GM18505 (cell line): ENCODE results near the gene PYGM.

Experiments used
- ATAC-seq: cut with Tn5 transposase; IDR thresholded peaks from one replicate; pipeline ENCODE4 v1.9.1; 2021; ENCODE audit not compliant: unreplicated experiment
- POLR2A ChIP-seq: IDR thresholded peaks from 4 replicates; pipeline ENCODE4 v1.6.1; 2011; ENCODE audit warnings: borderline replicate concordance; ENCODE audit not compliant: insufficient read depth, insufficient read length; ENCODE audit errors: extremely low read depth

PYGM gene

DNA sequence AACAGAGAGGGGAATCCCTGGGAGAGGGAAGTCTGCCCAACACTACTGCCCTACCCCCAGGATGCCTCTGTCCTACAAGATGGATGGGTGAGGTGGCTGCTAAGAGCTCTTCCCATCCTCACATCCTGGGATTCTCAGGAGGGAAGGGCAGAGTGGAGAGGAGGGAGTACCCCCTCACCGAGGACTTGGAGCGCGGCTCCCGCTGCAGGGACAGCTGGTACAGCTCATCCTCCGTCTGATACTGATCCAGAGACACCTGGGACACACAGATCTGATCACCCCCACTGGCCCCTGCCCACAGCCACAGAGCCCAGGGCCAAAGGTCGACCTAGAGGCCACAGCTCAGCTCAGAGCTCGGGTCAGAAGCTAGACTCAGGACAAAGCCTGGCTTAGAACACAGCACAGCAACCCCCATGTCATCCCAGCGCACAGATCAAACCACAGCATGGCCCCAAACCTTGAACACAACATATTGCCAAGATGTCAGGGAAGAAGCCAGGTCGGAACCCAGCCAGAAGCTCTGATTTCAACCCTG lies 24.0 kb downstream of the PYGM start:
- TF ChIP-seq POLR2A = no peak
- no peak for ATAC-seq

DNA sequence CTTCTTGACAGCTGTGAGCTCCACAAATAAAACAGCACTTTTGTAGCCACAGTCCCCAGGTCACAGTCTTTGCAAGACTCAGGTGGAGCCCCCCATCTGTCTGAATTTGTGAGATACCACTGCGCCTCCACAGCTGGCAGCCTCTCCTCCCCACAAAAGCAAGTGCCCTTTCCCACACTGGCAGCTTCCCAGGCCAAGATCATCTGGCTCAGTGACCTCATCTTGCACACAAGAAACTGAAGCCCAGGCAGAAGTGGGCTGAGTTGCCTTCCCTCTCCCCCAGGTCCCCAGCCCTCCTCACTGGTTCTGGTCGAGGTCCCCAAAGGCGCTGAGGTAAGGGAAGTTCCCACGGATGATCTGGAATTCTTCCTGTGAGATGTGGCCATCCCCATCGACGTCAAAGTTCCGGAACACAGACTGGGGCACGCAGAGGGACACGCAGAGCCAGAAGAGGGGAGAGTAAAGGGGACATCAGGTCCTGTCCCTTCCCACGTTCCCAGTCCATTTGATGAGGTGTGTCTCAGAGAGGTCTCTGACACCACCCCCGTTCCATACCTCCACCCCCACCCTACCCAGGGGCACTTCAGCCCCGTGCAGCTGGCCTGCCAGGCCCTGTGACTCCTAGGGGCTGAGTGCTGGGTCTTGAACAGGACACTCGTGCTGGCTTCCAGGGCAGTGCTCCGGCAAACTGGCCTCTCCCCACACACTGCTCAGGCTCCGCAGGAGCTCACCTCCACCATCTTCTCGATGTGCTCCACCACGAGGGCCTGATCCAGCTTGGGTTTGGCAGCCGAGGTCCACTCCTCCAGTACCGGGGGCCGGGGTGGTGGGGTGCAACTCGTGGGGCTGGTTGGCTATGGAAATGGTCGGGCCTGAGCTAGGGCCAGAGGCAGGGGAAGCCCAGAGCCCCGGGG lies 24.7 kb downstream of the PYGM start:
- ATAC-seq = no peak
- no peak for TF ChIP-seq POLR2A

DNA sequence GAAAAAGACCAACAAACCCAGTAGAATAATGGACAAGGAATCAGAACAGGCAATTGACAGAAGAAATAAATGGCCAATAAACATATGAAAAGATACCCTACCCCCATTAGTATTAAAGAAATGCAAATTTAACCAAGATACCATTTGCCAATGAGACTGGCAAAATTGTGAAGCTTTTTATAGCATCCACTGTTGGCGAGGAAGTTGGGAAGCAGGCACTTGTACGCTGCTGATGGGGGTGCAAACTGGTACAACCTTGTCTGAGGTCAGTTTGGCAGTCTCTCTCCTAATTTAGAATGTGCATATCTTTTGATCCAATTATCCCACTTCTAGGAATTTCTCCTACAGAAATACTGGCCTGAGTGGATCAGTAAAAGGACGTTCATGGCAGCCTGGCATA lies 28.2 kb downstream of the PYGM start:
- no peak for TF ChIP-seq POLR2A
- ATAC-seq = no peak

DNA sequence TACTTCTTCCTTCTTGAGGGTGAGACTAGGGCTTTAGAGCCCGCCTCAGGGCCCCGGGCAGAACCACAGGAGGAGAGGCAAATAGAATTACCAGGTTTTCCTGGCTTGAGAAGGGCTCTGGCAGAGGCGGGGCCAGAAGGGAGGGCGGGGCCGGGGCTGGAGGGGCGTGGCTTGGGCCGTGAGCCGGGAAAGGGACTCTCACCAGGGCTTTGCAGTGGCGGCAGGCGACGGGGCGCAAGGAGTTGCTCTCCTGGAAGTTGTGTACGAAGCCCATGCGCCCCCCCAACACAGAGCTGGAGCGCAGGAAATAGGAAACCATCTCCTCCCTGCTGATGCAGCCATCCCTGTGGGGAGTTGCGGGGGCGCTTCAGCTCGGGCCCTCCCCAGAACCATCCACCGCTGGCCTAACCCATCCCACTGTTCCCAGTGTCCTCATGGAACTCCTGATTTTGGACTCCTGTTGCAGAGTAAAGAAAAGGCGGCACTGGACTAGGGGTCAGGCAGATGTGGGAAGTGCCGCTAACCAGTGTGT lies 29.9 kb downstream of the PYGM start:
- no peak for ATAC-seq
- no peak for TF ChIP-seq POLR2A

DNA sequence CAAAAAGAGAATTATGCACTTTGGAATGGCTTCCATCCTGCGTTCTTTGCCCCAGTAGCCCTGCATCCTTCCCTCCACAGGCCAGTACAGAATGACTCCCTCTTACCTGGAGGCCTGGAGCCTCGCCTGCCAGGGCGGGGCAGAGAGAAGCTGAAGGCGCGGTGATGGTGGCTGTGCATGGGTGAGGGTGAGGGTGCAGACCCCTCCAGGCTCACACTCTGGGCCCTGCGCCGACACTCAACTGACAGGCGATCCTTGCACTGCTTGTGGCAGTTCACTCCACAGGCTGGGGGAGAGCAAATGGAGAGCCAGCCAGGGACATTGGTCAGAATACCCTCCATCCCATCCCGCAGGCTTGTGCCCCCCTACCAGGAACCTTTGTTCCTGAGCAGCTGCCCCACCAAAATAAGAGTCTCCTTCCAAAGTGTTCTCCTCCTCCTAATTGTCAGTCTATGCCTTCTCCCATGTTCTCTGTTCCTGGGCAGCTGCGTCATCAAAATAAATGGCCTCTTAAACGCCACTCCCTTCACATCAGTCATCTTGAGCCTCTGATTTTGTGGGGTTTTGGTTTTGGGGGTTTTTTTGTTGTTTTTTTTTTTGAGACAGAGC lies 30.9 kb downstream of the PYGM start:
- ATAC-seq = no peak
- no peak for TF ChIP-seq POLR2A

DNA sequence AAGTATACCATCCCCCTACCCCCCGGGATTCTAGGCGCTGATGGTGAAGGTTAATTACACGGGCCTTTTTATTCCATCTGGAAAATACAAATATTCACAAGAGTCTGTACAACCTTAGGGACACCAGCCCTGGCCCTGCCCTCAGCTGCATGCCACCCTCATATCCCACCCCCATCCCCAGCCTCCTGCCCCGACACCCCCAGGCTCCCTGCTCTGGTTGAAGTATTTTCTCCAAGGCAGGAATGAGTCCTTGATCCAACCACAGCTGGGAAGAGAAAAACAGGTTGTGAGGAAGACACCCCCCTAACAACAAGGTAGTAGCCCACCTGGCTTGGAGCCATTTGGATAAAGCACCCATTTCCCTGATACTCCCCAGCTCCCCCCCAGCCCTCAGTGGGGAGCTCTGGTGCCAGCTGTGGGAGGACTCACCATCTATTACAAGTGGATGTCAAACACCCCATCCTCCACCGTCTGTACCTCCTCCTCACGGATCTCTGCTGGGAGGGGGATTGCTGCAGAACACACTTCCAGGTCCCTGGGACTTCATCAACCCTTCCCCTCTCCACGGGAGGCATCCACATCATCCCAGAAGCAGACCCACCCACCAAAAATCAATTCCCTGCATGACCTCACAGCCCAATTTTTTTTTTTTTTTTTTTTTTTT lies 32.8 kb downstream of the PYGM start:
- no peak for ATAC-seq
- no peak for TF ChIP-seq POLR2A

DNA sequence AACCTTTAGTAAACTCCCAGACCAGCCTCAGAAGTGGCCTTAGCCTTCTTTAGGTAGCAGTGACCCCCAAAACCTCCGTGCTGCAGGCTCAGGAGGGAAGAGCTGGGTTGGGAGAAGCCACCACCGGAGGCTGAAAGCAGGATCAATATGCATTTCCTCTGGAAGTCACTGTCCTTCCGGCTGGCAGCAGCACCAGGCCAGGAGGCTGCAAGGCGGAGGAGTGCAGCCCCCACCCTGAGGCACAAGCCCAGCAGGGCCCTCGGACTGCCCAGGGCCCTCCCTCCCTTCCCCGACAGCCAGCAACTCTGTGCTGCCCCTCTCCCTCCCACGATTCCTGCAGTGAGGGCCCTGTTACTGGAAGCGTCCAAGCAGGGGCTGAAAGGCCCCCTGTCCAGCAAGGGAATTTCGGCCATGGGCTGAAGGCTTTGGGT lies 33.5 kb downstream of the PYGM start:
- no peak for TF ChIP-seq POLR2A
- no peak for ATAC-seq

DNA sequence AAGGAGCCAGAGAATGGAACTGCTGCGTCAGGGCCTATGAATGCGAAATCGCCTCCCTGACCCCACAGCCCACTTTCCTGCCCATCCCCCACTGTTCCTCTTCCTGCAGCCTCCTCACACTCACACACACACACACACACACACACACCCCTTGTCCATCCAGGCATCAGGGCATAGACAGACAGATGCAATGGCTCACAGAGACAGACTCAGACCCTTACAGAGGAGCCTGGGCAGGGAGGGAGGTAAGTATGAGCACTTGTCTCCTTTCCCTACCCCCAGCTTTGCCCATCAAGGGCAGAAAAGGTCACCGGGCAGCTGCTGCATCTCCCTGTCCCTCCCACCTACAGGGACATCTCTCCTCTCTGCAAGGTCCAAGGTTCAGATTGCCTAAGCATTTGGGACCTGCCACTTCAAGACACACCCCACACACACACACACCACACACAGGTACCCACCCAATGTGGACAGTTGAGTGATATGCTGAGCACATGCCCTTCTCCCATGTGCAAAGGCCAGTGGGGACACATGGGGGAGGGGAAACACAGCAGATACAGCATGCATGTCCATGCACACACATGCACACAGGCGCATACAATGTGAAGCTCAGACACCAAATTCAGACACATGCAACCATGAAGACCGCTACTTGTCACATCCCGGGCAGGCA lies 34.8 kb downstream of the PYGM start:
- no peak for TF ChIP-seq POLR2A
- ATAC-seq = no peak

DNA sequence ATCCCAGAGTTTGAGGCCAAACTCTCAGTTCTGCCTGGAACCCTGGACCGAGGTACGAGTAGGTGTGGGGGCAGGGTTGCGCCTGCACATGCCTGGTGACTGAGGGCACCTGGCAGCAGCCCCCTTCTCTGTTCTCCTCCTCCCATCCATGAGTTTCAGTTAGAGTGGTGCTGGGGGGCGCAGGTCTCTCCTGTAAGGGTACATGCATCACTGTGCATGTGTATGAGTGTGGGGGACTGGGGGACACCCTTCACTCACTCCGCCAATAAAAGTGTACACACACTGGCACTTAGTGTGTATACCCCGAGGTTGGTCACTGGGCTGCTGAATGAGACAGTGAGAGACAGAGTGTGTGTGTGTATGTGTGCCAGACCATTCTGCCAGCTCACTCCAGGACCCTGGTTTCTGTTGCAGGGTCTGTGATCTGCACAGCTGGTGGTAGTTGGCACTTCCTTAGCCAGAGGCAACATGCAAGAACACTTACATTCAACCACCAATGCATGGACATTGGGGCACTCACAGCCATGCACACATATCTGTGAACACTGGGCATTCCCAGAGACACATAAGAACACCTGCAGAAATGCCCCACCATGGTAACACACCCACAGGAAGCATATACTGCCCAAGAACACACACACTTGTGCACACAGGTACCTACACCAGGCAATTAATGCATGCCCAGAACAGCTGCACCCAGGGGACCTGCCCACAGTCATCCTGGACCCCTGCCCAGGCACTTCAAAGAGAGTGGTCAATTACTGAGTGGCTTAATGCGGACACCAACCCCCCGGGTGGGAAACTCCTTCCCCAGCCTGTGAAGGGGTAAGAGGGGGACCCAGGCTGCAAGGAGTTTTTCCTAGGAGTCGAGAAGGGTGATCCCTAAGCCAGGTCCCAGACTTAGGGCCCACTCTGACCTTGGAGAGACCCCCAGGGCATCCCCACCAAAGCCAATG lies 35.6 kb downstream of the PYGM start:
- no peak for ATAC-seq
- TF ChIP-seq POLR2A = no peak

DNA sequence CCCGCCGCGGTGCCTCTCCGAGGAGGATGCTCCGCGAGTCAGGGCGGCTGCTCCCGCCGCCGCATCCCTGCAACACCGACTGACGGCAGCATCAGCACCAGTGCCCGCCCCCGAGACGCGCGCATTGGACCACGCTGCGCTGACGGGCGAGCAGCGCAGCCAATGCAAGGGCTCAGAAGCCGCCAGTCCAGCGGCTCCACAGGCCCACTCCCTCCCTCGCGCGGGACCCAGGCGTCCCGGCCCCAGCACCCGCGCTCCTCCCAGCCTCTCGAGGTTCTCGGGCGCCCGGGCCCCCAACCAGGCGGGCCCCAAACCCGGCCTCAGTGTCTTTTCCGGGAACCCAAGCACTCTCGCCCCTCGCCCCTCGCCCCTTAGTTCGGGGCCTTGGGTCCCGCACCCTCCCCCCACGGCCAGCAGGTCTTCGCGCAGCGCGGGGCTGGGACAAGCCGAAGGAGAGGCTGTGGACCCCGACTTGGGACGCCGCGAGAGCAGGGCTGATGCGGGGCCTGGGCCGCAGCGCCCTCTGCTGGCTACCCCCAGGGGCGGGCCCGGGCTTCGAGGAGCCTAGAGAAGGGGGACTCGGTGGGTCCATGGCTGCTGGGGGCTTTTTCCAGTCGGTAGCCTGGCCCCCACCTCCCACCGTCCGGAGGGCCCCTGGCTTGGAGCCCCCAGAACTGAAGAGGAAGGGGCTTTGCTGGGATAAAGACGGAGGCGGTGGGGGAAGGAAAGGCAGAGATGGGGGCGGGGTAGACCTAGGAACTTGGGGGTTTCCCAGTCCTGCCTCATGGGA lies 36.5 kb downstream of the PYGM start, which contains the start of gene NRXN2:
NRXN2 (minus strand) TSS at position 81 of the 790 bp plus-strand sequence. CDS start 9,498 bp downstream, outside the sequence.
- ATAC-seq = peak; percentile 80
- TF ChIP-seq POLR2A = no peak

DNA sequence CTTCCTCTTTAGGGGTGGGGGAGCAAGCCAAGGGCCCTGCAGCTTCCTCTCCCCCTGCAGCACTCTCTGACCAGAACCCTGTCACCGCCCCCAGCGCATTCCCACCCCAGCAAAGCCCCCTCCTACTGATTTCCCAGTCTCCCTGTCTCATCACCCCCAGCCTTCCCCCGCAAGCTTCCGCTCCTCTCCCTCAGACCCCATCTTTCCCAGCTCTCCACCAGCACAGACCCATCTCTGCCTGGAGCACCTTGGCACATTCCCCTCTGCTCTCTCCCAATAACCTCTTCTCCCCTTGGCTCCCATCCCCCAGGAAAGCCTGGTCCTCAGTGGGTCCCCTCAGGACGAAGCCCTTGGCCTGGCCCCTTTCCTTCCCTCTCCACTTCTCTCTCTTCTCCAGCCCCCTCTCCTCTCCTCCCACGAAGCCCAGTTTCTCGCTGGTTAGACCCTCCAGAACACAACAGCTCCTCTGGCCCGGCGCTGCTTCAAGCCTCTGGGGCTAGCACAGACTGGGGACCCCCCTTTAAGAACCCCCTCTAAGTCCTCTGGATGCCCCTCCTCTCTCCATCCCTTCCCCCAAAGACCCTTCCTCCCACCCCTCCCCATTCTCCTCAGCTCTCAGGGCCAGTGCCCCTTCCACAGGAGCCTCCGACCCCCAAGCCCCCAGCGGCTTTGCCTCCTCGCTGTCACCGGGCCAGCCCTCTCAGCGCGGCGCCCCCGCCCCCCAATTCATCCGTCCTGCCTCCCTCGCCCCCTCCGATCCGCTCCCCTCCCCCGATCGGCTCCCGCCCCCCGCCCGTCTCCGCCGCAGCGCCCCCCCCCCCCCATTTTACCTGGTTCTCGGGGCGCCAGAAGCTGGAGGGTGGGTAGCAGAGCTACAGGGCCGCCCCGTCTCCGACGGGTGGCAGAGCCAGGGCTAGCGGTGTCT lies 37.4 kb downstream of the PYGM start:
- ATAC-seq = no peak
- TF ChIP-seq POLR2A = no peak

DNA sequence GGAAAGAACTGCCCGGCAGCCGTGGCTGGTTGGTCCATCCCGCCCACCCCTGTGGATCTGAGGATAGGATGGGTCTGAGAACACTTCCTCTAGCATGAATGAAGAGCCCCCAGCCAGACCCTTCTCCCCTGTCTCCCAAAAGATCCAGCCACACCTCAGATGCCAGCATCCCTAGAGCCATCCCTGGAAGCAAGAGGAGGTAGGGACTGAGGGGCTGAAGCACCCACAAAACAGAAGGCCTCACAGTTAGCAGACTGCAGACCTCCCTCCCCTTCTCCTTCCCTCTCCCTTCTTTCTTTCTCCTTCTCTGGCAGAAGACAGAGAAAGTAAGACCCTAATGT lies 38.4 kb downstream of the PYGM start:
- TF ChIP-seq POLR2A = no peak

More for the DNA sequence above, 38.4 kb downstream of the PYGM start:
- ATAC-seq = no peak
